Fibroblast of skin of right quadriceps (primary cell): ENCODE measurements around the gene MLPH.
A peak's percentile ranks its signal among the peaks of the same experiment; 100 is the strongest.

Experiments
- DNase-seq: peaks from one replicate; pipeline ENCODE4 v3.0.0-alpha.2; 2013

Gene MLPH

DNA sequence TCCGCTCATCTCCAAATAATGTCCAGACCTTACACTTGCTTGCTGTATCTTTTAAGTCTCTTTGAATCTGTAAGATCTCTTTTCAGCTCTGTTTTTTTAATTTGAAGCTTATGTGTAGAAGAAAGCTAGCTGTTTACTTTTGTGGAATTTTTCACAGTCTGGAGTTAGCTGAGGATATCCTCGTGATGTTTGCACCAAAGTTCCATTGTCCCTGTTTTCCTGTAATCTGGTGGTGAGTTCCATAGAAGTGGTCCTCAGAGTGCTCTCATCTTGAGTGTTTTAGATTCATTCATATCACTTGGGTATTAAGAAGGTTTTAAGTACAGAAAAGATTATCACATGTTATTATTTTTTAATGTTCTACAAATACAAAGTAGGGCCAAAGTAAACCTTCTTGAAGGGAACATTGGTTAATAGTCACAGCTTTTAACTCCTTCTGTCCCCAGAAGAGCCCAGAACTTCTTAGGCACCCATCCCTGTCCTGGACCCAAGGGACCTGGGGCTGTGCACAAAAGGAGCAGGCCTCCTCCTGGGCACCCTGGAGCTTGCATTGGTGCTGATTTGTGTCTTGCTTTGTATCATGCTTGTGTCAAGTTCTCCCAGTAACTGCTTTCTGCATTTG lies 15.0 kb downstream of the MLPH start:
- DNase-seq: peak; percentile 37

DNA sequence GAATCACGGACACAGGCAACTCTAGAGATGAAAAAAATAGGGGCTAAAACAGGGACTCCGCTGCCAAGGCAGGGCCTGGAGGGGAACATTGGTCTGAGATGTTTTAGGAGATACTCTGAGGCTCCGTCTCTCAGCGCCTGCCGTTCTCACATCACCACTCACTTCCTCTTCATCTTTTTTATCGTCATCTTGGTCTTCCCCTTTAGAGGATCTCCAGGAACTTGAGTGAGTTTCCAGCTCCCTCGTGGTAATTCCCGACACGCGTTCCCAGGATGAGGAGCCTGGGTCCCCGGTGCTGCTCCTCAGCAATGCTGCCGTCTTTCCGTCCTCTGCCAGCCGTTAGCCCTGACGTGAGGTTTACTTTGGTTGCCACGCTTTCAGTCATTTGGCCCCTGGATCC lies 16.1 kb downstream of the MLPH start:
- DNase-seq: no peak

DNA sequence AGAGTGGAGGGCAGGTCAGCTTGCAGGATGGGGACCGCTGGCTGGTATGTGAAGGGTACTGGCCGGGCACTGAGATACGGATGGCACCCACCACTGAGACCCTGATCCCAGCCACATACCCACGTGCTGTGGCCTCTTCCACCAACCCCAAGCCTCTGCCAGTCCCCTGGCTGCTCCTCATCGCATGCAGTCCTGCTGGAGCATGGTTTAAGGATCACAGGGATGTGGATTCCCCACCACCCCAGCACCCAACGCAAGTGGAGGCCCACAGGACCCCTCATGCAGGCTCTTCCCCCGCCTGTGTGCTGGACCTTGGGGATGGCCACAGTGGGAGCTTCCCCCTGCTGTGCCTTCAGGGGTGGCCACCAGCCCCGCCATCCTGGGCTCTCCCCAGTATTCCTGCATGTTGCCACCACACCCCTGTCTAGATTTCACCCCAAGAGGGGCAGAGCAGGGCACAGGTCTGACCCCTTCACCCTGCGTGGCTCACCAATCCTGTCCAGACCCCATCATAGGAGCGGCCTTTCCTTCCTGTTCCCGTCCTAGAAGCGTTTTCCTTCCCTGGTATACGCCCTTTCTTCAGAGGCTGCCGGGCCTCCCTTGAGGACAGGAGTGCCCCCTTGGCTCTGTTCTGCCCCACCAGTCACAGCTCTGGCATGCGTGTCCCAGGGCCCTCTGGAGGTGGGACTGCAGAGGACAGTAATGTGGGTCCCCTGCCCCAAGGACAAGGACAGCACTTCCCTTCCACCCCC lies 18.3 kb downstream of the MLPH start:
- DNase-seq: no peak

DNA sequence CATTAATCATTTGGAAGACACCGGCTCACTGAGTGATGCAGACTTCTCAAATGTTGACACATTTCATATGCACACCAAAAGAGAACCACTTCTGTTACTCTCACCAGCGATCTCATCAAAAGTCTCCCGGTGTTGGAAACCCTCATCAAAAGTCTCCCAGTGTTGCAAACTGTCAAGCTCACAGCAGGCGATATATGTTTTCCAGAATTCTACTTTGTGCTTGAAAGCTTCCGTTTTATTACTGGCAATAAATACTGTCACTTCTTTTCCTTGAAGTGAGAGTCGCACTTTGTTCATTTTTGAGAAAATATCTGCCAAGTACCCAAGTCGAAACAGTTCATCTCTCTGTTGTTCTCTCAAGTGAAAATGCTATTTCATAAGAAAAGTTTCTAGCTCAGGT lies 20.5 kb downstream of the MLPH start:
- DNase-seq: peak; percentile 19

DNA sequence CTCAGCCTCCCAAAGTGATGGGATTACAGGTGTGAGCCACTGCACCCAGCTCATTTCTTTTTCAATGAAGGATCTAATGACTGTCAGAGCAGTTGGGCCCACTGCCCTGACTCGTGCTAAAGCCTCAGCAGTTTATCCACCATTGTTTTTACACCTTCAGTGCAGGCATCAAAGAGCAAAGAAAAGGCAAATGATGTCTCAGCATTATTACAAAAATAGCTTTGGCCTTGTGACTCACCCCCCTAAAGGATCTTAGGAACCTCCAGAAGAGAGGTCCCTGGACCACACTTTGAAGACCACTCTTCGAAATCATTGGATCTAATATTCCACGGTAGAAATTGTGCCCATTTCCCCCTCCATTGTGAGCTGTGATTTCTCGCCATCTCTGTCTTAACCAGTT lies 21.3 kb downstream of the MLPH start:
- DNase-seq: no peak

DNA sequence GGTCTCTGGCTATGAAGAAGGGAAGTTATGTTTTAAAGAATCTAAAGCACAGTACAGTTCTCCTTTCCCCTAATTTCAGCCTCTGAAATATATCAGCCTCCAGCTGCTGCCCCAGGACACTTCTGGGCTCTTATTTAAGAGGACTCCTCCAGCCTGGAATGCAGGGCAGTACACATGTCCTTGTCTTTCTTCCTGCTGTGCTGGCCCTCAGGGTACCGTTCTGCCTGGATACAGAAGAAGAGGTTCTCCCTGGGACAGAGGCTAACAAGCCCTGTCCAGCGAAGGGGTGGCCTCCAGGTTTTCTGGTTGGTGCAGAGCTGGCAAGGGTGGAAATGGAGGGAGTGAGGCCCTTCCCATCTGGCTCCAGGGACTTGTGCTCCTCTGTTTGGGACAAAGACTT lies 22.1 kb downstream of the MLPH start:
- DNase-seq: no peak

DNA sequence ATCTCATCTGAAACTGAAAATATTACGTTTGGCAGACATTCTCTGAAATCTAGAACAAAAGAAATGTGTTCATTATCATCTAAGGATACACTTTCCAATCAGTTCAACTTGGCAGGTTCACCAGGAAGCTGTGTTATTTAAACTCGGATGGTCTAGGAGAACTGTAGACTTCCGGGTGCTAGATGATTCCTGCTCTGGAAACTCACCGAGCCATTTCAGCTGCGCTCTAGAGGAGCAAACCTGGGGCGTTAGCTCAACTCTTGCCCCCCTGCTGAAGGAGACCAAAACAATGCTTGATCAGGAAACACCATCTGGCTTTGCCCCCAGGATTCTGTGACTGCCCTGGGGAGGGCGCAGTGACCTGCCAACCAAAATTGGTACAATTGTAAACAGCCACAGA lies 22.9 kb downstream of the MLPH start:
- no peak for DNase-seq

DNA sequence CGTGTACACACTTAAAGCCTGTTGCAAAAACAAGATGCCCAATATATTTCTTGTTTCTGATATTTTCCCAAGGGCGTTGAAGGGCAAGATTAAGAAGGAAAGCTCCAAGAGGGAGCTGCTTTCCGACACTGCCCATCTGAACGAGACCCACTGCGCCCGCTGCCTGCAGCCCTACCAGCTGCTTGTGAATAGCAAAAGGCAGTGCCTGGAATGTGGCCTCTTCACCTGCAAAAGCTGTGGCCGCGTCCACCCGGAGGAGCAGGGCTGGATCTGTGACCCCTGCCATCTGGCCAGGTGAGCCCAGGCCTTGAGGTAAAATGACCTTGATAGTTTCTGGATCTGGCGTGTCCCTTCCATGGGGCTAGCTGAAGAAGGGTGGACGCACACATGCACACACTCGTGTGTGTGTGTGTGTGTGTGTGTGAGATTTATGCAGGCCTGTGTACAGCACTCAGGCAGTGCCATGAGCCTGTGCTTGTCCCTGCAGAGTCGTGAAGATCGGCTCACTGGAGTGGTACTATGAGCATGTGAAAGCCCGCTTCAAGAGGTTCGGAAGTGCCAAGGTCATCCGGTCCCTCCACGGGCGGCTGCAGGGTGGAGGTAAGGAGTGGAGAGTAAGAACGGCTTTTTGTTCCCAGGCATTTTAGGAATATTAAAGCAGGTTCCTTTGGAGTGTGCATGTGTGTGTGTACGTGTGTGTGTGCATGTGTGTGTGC lies 23.6 kb downstream of the MLPH start:
- DNase-seq: no peak

DNA sequence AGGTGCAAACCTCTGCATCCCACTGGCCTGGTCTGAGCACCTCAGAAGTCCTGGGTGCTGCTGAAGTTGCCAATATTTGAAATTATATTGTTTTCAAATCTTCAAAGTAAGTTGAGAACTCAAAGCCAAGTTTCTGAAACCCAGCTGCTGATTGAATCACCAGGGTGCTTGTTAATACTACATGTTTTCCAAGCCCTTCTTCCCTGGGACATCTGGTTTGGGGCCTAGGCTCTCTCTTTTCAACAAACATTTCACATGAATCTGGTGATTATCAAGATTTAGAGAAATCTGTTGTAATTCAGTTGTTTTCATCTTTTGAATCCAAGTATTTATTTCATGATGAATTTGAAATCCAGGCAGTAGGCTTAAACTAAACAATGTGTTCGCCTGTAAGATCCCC lies 24.4 kb downstream of the MLPH start:
- no peak for DNase-seq

DNA sequence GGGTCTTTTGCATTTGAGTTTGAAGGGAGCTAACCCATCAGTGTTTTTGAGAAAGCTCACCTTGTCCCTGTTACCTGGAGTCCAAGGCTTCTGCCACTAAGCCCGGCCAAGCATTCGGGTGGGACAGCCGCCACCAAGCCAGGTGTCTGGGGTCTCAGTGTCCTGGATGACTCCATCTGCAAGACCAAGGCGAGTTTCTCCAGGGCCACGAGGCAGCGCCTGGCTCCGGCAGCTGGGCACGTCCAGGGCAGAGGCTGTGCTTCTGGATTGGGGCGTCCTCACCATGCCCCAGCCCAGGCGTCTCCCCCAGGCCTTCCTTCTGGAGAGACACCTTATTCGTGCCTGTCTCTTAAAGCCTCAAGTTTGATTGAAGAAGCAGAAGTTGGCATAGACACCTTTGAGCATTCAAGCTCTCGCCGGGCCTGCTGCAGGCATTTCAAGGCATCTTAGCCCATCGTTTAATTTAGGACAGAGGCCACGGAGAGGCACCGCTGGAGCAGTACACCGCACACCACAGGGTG lies 24.9 kb downstream of the MLPH start:
- no peak for DNase-seq

DNA sequence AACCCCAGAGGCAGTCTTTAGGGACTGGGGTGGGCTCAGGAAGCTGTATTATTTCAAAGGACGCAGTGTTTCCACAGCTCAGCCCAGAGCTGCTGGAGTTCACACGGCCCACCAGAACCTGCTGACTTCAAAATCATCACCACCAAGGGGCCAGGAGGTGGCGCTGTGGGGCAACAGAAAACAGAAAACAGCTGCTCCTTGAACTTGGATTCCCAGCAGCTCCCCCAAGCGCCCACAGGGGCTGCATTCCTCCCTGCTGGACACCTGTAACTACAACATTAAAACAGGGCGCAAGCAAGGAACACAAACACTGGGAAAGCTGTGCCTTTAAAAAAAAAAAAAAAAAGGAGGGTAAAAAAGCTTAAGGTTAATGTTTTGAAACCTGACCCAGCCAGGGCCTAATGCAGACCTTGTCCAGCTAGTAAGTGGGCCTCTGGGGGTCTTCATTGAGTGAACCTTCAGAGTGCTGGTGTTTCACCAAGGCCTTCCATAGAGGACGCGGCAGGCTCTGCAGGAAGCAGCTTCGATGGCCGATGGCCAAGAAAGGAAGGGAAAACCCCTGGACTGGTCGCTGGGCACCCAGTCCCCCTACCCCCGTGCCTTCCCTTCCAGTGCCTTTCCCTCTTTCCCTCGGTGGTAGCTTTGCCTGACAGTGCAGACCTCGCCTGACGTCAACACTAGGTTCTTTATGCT lies 25.9 kb downstream of the MLPH start:
- peak; percentile 84 for DNase-seq

DNA sequence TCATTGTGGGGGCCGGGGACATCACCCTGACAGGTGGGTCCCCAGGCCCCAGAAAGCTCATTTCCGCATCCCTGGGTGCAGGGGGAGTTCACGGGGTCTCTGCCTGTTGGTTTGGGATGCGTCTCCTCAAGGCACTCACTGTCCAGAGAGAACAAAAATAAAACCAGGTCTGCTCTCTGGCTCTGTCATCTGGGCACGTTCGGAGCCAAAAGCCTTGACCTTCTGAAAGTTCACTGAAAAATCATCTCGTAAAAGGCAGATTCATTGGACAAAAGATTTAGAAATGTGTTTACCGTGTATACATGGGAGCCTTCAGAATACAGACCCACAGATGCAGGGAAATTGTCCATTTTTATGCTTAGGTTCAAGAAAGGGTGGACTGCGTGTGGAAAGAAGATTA lies 26.6 kb downstream of the MLPH start:
- DNase-seq: no peak

DNA sequence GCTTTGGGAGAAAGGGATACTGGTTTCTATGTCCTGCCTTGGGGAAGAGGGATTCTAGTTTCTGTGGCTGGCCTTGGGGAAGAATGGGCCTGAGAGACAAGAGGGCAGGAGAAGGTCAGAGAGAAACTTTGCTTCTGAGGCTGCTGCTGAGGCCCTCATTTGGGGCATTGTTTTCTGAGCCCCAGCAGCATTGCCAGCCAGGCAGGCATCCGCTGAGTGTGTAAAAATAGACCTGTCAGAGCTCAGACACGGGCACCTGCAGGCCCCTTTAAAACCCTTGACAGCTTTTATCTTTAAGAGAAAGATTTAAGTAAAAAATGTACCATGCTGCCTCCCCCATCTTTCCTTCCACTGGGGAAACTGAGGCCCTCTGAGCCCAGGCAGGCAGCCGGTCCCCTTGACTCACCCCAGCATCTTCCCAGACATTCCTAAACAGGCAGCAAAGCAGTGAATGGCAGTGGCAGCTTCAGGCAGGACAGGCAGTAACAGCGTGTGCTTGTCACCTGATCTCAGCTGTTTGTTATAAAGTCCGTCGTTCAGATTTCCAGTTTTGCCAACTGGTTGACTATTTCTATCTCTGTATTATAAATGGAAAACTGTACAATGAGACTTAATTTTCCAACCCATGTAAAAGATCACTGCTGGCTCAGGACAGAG lies 27.6 kb downstream of the MLPH start:
- no peak for DNase-seq

DNA sequence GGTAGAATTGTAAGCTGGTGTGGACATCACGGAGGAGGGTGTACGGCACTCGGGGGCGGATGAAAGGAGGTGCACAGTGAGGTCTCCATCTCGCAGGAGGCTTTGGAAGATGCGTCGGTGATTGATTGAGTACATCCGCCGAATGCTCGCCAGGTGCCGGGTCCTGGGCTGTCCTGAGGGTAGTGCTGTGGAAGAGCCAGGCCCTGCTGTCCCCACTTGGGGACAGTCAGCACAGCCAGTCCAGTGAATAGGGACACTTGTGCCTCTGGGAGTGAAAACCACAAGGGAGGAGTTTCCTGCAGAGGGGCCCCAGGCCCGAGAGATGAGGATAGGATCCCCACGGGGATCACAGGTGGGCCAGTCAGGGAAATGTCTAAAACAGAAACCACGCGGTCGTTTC lies 28.1 kb downstream of the MLPH start:
- no peak for DNase-seq

DNA sequence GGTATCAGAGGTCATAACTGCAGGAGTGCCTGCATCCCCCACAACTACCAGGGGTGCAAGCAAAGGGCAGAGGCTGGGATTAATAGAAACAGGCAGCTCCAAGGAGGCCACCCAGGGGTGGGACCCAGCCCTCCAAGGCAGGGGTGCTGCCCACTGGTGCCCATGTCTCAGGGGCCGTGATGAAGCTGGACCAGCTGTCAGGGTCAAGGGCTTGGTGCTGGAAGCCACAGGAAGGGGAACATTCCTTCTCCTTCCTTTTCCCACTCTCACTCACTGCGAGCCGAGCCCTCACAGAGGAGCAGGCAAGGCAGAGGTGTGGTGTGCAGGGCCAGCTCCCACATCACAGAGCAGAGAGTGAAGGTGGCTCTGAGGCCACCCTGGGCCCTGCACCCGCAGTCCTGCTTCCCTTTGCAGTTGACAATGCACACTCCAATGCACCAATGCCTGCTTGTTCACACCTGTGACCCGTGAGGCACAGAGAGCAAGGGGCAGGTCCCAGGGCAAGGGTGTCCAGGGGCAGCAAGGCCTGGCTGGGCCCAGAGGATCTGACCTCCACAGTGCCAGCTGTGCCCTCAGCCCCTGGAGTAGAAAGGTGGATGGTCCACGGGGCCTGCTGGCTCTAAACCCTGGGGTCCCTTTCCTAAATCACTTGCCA lies 28.7 kb downstream of the MLPH start:
- DNase-seq: no peak

DNA sequence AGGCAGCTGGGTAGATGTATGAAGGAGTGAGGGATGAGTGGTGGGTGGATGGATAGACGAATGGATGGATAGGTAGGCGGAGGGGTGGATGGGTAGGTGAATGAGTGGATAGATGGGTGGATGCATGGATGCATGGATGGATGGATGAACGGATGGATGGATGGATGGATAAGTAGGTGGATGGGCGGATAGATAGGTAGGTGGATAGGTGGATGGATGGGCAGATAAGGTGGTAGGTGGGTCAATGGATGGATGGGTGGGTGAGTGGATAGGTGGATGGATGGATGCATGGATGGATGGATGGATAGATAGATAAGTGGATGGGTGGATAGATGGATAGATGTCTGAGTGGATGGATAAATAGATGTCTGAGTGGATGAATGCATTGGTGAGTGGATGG lies 30.1 kb downstream of the MLPH start:
- no peak for DNase-seq

DNA sequence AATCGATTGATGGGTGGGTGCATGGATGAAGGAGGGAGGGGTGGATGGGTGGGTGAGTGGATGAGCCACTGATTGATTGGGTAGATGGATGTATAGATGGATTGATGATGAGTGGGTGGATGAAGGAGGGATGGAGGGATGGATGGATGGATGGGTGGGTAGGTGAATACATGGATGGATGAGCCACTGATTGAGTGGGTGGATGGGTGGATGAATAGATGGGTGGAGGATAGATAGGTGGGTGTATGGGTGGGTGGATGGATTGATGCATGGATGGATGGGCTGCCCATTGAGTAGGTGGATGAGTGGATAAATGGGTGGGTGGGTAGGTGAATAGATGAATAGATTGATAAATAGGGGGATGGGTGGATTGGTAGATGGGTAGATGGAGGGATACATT lies 30.9 kb downstream of the MLPH start:
- DNase-seq: no peak

DNA sequence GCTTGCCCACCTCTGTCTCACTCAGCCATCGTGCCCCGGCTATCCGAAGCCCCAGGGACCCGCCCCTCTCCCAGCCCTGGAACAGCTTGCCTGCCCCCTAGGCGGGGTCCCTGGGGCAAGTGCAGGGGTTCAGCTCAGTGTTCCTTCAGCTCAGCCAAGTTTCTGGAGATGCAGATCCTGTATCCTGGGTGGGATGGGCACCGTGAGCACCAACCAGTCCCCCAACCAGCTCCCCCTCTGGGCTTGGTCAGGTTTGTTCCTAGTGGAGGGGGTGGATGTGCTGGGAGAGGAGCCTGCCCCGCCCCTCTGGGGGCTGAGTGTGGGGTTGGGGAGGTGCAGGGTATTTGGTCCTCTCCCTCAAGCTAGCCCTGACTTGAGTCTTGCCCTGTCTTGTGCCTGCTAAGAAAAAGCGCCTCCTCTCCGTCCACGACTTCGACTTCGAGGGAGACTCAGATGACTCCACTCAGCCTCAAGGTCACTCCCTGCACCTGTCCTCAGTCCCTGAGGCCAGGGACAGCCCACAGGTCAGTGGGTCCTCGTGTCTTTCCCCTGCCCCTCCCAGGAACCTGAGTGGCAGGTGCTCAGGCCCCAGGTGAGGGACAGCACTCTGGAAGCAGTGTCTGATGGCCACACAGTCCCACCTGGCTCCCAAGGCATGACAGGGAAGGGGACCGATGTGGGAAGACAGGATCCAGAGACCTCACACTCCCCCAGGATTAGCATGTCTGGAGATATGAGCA lies 32.6 kb downstream of the MLPH start:
- no peak for DNase-seq

DNA sequence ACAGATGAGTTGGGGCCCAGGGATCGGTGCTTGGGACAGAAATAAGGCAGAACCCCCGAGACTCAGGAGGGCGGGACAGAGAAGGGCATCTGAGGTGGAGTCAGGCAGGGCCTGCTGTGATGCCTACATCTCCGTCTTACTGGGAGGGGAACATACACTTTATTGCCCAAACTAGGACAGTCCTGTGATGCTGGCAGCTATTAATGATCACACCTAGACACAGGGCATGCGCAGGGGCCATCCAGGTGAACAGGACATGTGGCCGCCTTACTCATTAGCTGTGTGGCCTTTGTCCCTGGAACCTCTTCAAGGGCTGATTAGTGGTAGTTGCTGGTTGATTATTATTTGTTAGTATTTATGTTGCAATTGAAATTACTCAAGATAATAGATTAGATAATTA lies 33.2 kb downstream of the MLPH start:
- no peak for DNase-seq

DNA sequence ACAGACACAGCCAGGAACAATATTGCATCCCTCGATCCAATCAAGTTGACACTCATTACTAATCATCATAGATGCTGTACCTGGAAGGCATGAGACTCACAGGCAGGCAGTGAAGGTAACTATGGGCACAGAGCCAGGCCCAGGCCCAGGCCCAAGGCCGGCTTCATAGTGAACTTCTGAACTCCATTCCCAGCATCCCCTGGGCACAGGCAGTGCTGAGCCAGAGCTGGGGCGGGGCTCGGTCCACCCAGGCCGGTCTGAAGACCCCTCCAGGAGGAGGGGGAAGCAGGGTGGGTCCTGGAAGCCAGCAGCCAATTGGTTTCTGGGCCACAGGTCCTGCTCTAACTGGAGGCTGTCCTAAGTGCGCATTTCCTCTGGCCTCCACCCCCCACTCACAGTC lies 37.6 kb downstream of the MLPH start:
- no peak for DNase-seq

DNA sequence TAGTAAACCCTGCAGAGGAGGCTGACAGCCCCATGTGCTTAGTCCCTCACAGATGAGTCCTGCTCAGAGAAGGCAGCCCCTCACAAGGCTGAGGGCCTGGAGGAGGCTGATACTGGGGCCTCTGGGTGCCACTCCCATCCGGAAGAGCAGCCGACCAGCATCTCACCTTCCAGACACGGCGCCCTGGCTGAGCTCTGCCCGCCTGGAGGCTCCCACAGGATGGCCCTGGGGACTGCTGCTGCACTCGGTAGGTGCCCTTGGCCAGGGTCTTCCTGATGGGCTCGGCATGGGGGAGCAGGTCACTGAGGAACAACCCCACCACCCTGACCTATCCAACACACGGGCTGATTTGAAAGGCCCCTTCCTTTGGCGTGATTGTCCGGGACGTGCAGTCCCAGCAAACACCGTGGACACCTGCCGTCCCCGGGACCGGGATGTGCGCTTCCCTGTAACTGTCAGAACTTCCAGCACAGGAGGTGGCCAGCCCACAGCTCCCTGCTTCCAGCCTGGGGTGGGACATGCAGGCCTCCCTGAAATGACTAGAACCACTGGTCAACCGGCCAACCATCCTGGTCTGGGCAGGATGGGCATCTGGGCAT lies 38.6 kb downstream of the MLPH start:
- DNase-seq: no peak
